ENCODE data around the gene CSTF3.
A peak's percentile ranks its signal among the peaks of the same experiment; 100 is the strongest.
"Not testable (repeated sequence)": the region's sequence is repeated elsewhere in the genome, so short reads cannot be mapped to it uniquely, and the experiment has no call there.

The CSTF3 gene

GRCh38 chr11:33125025-33125424 lies 36.3 kb downstream of the CSTF3 start:
- no peak for DNase-seq (ENCODE audit: low read depth)
- no peak for TF ChIP-seq CTCF (conservative IDR thresholded peaks at IDR 0.05; ENCODE audit: low read depth, low read length)
- no peak overlapping the region for H3K4me3 ChIP-seq (ENCODE audit: low read depth, low read length)

GRCh38 chr11:33122696-33123095 lies 38.6 kb downstream of the CSTF3 start:
- DNase-seq (ENCODE audit: low read depth); H3K4me3 ChIP-seq (ENCODE audit: low read depth, low read length): not testable (repeated sequence)

- peak; percentile 11 for DNase-seq (ENCODE audit: low read depth)
- TF ChIP-seq CTCF (conservative IDR thresholded peaks at IDR 0.05; ENCODE audit: low read depth, low read length), result no peak
- H3K4me3 ChIP-seq (ENCODE audit: low read depth, low read length), result no peak overlapping the region
Measured at GRCh38 chr11:33116535-33116934, 44.7 kb downstream of the CSTF3 start.

- no peak for DNase-seq (ENCODE audit: low read depth)
- H3K4me3 ChIP-seq (ENCODE audit: low read depth, low read length), result no peak overlapping the region
- no peak for TF ChIP-seq CTCF (conservative IDR thresholded peaks at IDR 0.05; ENCODE audit: low read depth, low read length)
Measured at GRCh38 chr11:33110083-33110482, 51.2 kb downstream of the CSTF3 start.

GRCh38 chr11:33109294-33109895 lies 51.9 kb downstream of the CSTF3 start:
- TF ChIP-seq CTCF (conservative IDR thresholded peaks at IDR 0.05; ENCODE audit: low read depth, low read length), result no peak
- DNase-seq (ENCODE audit: low read depth), result no peak
- no peak overlapping the region for H3K4me3 ChIP-seq (ENCODE audit: low read depth, low read length)

- no peak for DNase-seq (ENCODE audit: low read depth)
- TF ChIP-seq CTCF (conservative IDR thresholded peaks at IDR 0.05; ENCODE audit: low read depth, low read length), result no peak
- no peak overlapping the region for H3K4me3 ChIP-seq (ENCODE audit: low read depth, low read length)
Measured at GRCh38 chr11:33103836-33104235, 57.4 kb downstream of the CSTF3 start.

- H3K4me3 ChIP-seq (ENCODE audit: low read depth, low read length), result no peak overlapping the region
- DNase-seq (ENCODE audit: low read depth), result no peak
- no peak for TF ChIP-seq CTCF (conservative IDR thresholded peaks at IDR 0.05; ENCODE audit: low read depth, low read length)
Measured at GRCh38 chr11:33094157-33094556, 67.1 kb downstream of the CSTF3 start.
